Measurements from ENCODE around the gene BIRC3.

BIRC3 gene

GRCh38 chr11:102378818-102379217 lies 61.5 kb downstream of the BIRC3 start:
- no peak for DNase-seq

DNA sequence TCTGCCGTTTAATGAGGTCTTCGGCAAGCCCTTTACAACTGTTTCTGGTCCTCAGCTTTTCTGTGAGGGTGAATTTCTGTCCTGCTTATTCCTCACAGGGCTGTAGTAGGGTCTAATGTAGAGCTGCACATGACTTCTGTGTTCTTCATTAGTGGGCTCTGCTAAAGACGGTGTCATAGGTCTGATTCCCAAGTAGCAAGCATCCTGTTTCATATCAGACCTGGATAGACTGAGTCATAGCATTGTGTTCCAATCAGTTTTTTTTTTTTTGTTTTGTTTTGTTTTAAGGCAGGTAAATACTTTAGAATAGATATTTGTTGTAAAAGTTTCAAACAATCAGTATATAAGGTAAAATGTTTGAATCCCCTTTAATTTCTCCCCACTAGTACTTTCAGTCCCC lies 65.1 kb downstream of the BIRC3 start:
- DNase-seq: no peak

GRCh38 chr11:102383839-102384238 lies 66.6 kb downstream of the BIRC3 start:
- no peak for DNase-seq

DNA sequence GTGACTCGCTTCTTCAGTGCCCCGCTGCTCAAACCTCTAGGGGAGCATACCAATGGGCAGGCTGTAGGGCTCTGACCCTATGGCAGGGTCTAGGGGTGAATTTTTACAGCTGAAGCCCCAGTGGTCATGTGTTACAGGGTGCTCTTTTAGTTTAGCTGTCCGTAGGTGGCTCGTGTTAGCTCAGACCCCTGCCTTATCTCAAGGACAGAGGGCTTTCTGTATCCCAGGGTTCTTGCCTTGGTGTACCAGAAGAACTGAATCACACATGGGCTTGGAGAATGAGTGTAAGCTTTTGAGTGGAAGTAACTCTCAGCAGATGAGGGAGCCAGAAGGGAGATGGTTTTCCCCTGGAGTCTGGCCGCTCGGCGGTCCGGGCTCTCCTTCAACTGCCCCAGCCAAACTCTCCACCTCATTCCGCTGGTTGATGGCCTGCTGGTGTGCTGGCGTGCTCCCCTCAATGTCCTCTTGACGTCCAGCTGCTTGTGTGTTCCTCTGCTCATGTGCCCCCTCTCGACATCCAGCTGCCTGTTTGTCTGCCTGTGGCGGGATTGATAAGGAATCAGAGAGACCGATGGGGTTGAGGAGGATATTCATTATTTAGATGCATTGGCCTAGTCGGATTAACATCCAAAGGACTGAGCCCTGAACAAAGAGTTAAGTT lies 67.3 kb downstream of the BIRC3 start:
- no peak for DNase-seq

GRCh38 chr11:102385085-102386007 lies 68.1 kb downstream of the BIRC3 start:
- no peak for DNase-seq

DNA sequence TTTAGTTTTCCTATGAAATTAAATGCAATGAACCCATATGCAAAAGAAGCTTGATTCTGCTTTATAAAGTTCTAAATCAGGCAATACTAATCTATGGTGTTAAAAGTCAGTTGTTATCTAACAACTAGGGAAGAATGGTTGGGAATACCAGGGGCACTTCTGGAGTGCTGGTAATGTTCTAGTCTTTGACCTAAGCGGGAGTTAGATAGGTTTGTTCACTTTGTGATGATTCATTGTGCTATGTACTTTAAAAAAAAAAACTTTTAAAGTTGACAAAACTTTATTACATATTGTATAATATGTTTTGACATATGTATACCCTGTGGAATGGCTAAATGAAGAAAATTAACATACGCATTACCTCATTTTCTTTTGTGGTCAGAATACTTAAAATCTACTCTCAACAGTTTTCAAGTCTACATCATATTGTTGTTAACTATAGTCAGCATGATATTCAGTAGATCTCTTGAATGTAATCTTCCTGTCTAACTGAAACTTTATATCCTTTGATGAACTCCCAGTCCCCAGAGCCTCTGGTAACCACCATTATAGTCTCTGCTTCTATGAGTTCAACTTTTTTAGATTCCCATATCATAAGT lies 69.0 kb downstream of the BIRC3 start:
- DNase-seq: no peak

- no peak for DNase-seq
Measured at GRCh38 chr11:102387043-102387781, 69.9 kb downstream of the BIRC3 start.

Measured in eye (tissue), 1 donor.